Posterior vena cava (tissue), 2 donors: ENCODE measurements around the gene SIDT1. TPM values are rescaled to one million over a fixed set of nuclear protein-coding genes. Genes with fewer than 3 reads are reported as not detected.

ENCODE experiments used
- DNase-seq: peaks from one replicate; pipeline ENCODE4 v3.0.0-alpha.2; 2020; ENCODE audit warnings: low spot score
- intact Hi-C, 2 donors: fragments of 100-400 bp; cut with DNase I; formaldehyde crosslinking; loops; one replicate each; pipeline versions ENCODE4 v1.14.1 to v1.14.2; 2022 to 2023
- long read RNA-seq, 2 donors: library from polyadenylated mRNA; unstranded; transcript quantifications; one replicate each; pipeline ENCODE4 v2.0.0, GENCODE V29; 2020 to 2021
- total RNA-seq, 2 donors: library from RNA; stranded (reverse); fragmentation: NEBNext Ultra II Directional; extraction: Animal tissue kit (Norgen Biotek cat#: 25700); gene quantifications; one replicate each; pipeline ENCODE4 v1.2.1, GENCODE V29; 2021
- donor health status: DM: yes; HTN: yes; CAD: no.
- donor health status: DM: yes; HTN: yes; CAD: no.

Gene SIDT1
- total RNA-seq, result 1 to 10 TPM in 1 of 2 donors, under 1 TPM in 1; 1.00 to 2.1 TPM
- long read RNA-seq, donor 1, result 0 reads
- long read RNA-seq, donor 2, partial matches to known transcripts, result 1 of 1 reads
- long read RNA-seq, donor 2, other reads (novel, unspliced or antisense), result 0 of 1 reads

GRCh38 chr3:113531826-113532697 lies at the start of gene SIDT1:
TSS of gene SIDT1 (plus strand) at chr3:113532555. CDS start at chr3:113533022, 467 bp downstream.
- intact Hi-C loops, result no loop called here
- no peak for DNase-seq

GRCh38 chr3:113485161-113485609 lies 47.2 kb upstream of the SIDT1 start:
- intact Hi-C loops, result no loop called here
- DNase-seq, result no peak

- intact Hi-C loops, result no loop called here
- no peak for DNase-seq
Observed at GRCh38 chr3:113495035-113495434, 37.3 kb upstream of the SIDT1 start.

- intact Hi-C loops, result no loop called here
- no peak for DNase-seq
Observed at GRCh38 chr3:113496924-113497323, 35.4 kb upstream of the SIDT1 start.

- intact Hi-C loops, result no loop called here
- no peak for DNase-seq
Observed at GRCh38 chr3:113498221-113499005, 33.9 kb upstream of the SIDT1 start.

GRCh38 chr3:113499081-113499480 lies 33.3 kb upstream of the SIDT1 start:
- intact Hi-C loops, result no loop called here
- no peak for DNase-seq

- DNase-seq, result no peak
- intact Hi-C loops, result no loop called here
Observed at GRCh38 chr3:113501597-113501996, 30.8 kb upstream of the SIDT1 start.

- no peak for DNase-seq
- intact Hi-C loops, result no loop called here
Observed at GRCh38 chr3:113505867-113506266, 26.5 kb upstream of the SIDT1 start.

GRCh38 chr3:113507501-113508067 lies 24.8 kb upstream of the SIDT1 start:
- DNase-seq, result no peak
- intact Hi-C loops, result no loop called here

GRCh38 chr3:113508966-113509365 lies 23.4 kb upstream of the SIDT1 start:
- no peak for DNase-seq
- intact Hi-C loops, result no loop called here

GRCh38 chr3:113514265-113514769 lies 18.0 kb upstream of the SIDT1 start:
- intact Hi-C loops, result loop anchor here (10.0 kb wide), 1 partner anchor 110 kb away; no protein-coding TSS in a partner anchor
- DNase-seq, result no peak

GRCh38 chr3:113516115-113516505 lies 16.2 kb upstream of the SIDT1 start:
- intact Hi-C loops, result loop anchor here (10.0 kb wide), 1 partner anchor 109 kb away; no protein-coding TSS in a partner anchor
- DNase-seq, result no peak

GRCh38 chr3:113521981-113522380 lies 10.4 kb upstream of the SIDT1 start:
- DNase-seq, result no peak
- intact Hi-C loops, result no loop called here

- intact Hi-C loops, result no loop called here
- DNase-seq, result no peak
Observed at GRCh38 chr3:113523241-113523640, 9.1 kb upstream of the SIDT1 start.

GRCh38 chr3:113532698-113533533 lies 561 bp downstream of the SIDT1 start:
- peak; percentile 83 for DNase-seq
- intact Hi-C loops, result no loop called here

GRCh38 chr3:113533534-113533892 lies 1.2 kb downstream of the SIDT1 start:
- no peak for DNase-seq
- intact Hi-C loops, result no loop called here

GRCh38 chr3:113534365-113534764 lies 2.0 kb downstream of the SIDT1 start:
- intact Hi-C loops, result no loop called here
- DNase-seq, result no peak

- intact Hi-C loops, result no loop called here
- no peak for DNase-seq
Observed at GRCh38 chr3:113535898-113536297, 3.5 kb downstream of the SIDT1 start.

- intact Hi-C loops, result no loop called here
- no peak for DNase-seq
Observed at GRCh38 chr3:113536627-113537101, 4.3 kb downstream of the SIDT1 start.
